HG03103 (cell line): ENCODE data around the gene EHMT1.
"Not testable (repeated sequence)": the region's sequence is repeated elsewhere in the genome, so short reads cannot be mapped to it uniquely, and the experiment has no call there.

Source experiments
- ATAC-seq: cut with Tn5 transposase; IDR thresholded peaks from one replicate; pipeline ENCODE4 v1.9.1; 2021; ENCODE audit warnings: low read depth; ENCODE audit not compliant: unreplicated experiment

The EHMT1 gene

GRCh38 chr9:137877506-137878122 lies 258.8 kb downstream of the EHMT1 start, which contains the start of gene CACNA1B:
Gene CACNA1B, plus strand, starts transcription at chr9:137877782. Its CDS starts 152 bp downstream, at chr9:137877934.
- not testable (repeated sequence) for ATAC-seq

GRCh38 chr9:137878146-137878941 lies 259.5 kb downstream of the EHMT1 start:
- no peak for ATAC-seq

GRCh38 chr9:137879052-137879451 lies 260.2 kb downstream of the EHMT1 start:
- ATAC-seq: no peak

GRCh38 chr9:137879566-137880150 lies 260.9 kb downstream of the EHMT1 start:
- no peak for ATAC-seq

GRCh38 chr9:137880160-137880975 lies 261.6 kb downstream of the EHMT1 start:
- no peak for ATAC-seq

- no peak for ATAC-seq
These were observed 262.2 kb downstream of the EHMT1 start for GRCh38 chr9:137880976-137881530.

GRCh38 chr9:137881591-137882505 lies 263.0 kb downstream of the EHMT1 start:
- no peak for ATAC-seq

- ATAC-seq: no peak
These were observed 263.7 kb downstream of the EHMT1 start for GRCh38 chr9:137882506-137882821.

GRCh38 chr9:137883977-137884376 lies 265.2 kb downstream of the EHMT1 start:
- not testable (repeated sequence) for ATAC-seq

GRCh38 chr9:137884547-137884946 lies 265.7 kb downstream of the EHMT1 start:
- not testable (repeated sequence) for ATAC-seq

- ATAC-seq: not testable (repeated sequence)
These were observed 266.3 kb downstream of the EHMT1 start for GRCh38 chr9:137885121-137885520.
